H9 (cell line): ENCODE results near the gene CCSER1. TPM values are rescaled to one million over a fixed set of nuclear protein-coding genes. Genes with fewer than 3 reads are reported as not detected.

Source experiments
- DNase-seq: peaks from one replicate; pipeline ENCODE4 v3.0.0-alpha.2; 2017
- H2AFZ ChIP-seq: one replicate; pipeline ENCODE4 v1.6.1; 2013; ENCODE audit warnings: mild to moderate bottlenecking, low read length, control low read depth, moderate library complexity
- H2AK5ac ChIP-seq: 2 replicates; pipeline ENCODE4 v1.6.1; 2013; ENCODE audit warnings: low read length, control low read depth, mixed read lengths; ENCODE audit not compliant: insufficient read length
- H2BK120ac ChIP-seq: one replicate; pipeline ENCODE4 v1.6.1; 2013; ENCODE audit warnings: low read depth, mild to moderate bottlenecking, low read length, control low read depth, inconsistent platforms; ENCODE audit not compliant: poor library complexity, severe bottlenecking
- H2BK12ac ChIP-seq: 2 replicates; pipeline ENCODE4 v1.6.1; 2013; ENCODE audit warnings: low read length, control low read depth, mixed read lengths, low read depth; ENCODE audit not compliant: insufficient read length
- H2BK15ac ChIP-seq: 2 replicates; pipeline ENCODE4 v1.6.1; 2013; ENCODE audit warnings: low read depth, low read length, control low read depth
- H2BK20ac ChIP-seq: one replicate; pipeline ENCODE4 v1.6.1; 2013; ENCODE audit warnings: low read depth, mild to moderate bottlenecking, low read length, control low read depth, inconsistent platforms; ENCODE audit not compliant: poor library complexity, severe bottlenecking
- H2BK5ac ChIP-seq: 2 replicates; pipeline ENCODE4 v1.6.1; 2013; ENCODE audit warnings: low read length, control low read depth, mixed read lengths; ENCODE audit not compliant: insufficient read length
- H3K14ac ChIP-seq: 2 replicates; pipeline ENCODE4 v1.6.1; 2013; ENCODE audit warnings: low read length, control low read depth; ENCODE audit not compliant: insufficient read depth
- H3K18ac ChIP-seq: 2 replicates; pipeline ENCODE4 v1.6.1; 2013; ENCODE audit warnings: low read depth, mild to moderate bottlenecking, mixed read lengths, low read length, control low read depth; ENCODE audit not compliant: insufficient read length
- H3K23ac ChIP-seq: 2 replicates; pipeline ENCODE4 v1.6.1; 2013; ENCODE audit warnings: low read length, control low read depth, mixed read lengths, low read depth; ENCODE audit not compliant: insufficient read length
- H3K23me2 ChIP-seq: 2 replicates; pipeline ENCODE4 v1.6.1; 2013; ENCODE audit warnings: low read depth, mild to moderate bottlenecking, mixed read lengths, low read length, control low read depth; ENCODE audit not compliant: insufficient read length, poor library complexity, severe bottlenecking
- H3K27ac ChIP-seq: 2 replicates; pipeline ENCODE4 v1.5.1; 2013; ENCODE audit warnings: low read length, control low read depth, mixed read lengths, low read depth; ENCODE audit not compliant: insufficient read length
- H3K27me3 ChIP-seq: 2 replicates; pipeline ENCODE4 v1.6.1; 2013; ENCODE audit warnings: low read length, control low read depth, inconsistent platforms; ENCODE audit not compliant: insufficient read depth
- H3K4ac ChIP-seq: 2 replicates; pipeline ENCODE4 v1.6.1; 2013; ENCODE audit warnings: low read depth, mild to moderate bottlenecking, control low read depth, inconsistent platforms, low read length, moderate library complexity
- H3K4me1 ChIP-seq: 2 replicates; pipeline ENCODE4 v1.6.1; 2013; ENCODE audit warnings: low read length, control low read depth, inconsistent platforms; ENCODE audit not compliant: insufficient read depth
- H3K4me2 ChIP-seq: 2 replicates; pipeline ENCODE4 v1.6.1; 2013; ENCODE audit warnings: low read length, control low read depth, mixed read lengths; ENCODE audit not compliant: insufficient read length, insufficient read depth
- H3K56ac ChIP-seq: 2 replicates; pipeline ENCODE4 v1.6.1; 2013; ENCODE audit warnings: low read depth, mild to moderate bottlenecking, mixed read lengths, low read length, control low read depth; ENCODE audit not compliant: insufficient read length
- H3K79me1 ChIP-seq: 2 replicates; pipeline ENCODE4 v1.6.1; 2013; ENCODE audit warnings: low read depth, mild to moderate bottlenecking, moderate library complexity, low read length, control low read depth, inconsistent platforms; ENCODE audit not compliant: insufficient read depth, poor library complexity, severe bottlenecking
- H3K79me2 ChIP-seq: 2 replicates; pipeline ENCODE4 v1.6.1; 2013; ENCODE audit warnings: low read length, control low read depth, inconsistent platforms; ENCODE audit not compliant: insufficient read depth
- H3K9ac ChIP-seq: 2 replicates; pipeline ENCODE4 v1.6.1; 2013; ENCODE audit warnings: low read length, control low read depth, mixed read lengths; ENCODE audit not compliant: insufficient read length; ENCODE audit errors: extremely low read depth
- H3K9me3 ChIP-seq: one replicate; pipeline ENCODE4 v1.6.1; 2013; ENCODE audit warnings: low read depth, low read length, inconsistent platforms; ENCODE audit not compliant: control insufficient read depth
- H3T11ph ChIP-seq: one replicate; pipeline ENCODE4 v1.6.1; 2013; ENCODE audit warnings: mild to moderate bottlenecking, low read length, control low read depth, inconsistent platforms
- H4K20me1 ChIP-seq: one replicate; pipeline ENCODE4 v1.6.1; 2013; ENCODE audit not compliant: control insufficient read depth, insufficient read length, insufficient read depth
- H4K5ac ChIP-seq: 2 replicates; pipeline ENCODE4 v1.6.1; 2013; ENCODE audit warnings: low read depth, mild to moderate bottlenecking, mixed read lengths, low read length, control low read depth; ENCODE audit not compliant: insufficient read length
- H4K8ac ChIP-seq: replicated peaks from 2 replicates; pipeline ENCODE4 v1.6.1; 2013; ENCODE audit warnings: low read length, control low read depth, mixed read lengths, low read depth; ENCODE audit not compliant: insufficient read length
- H4K91ac ChIP-seq: 2 replicates; pipeline ENCODE4 v1.6.1; 2013; ENCODE audit warnings: low read depth, mild to moderate bottlenecking, moderate library complexity, mixed read lengths, low read length, control low read depth; ENCODE audit not compliant: insufficient read length
- H3K27ac Mint-ChIP-seq, 3 experiments: 2 replicates in 2 of 3; 3 replicates in 1 of 3; pipeline ENCODE4 v1.8.0; 2020 to 2021; ENCODE audit warnings: mixed read lengths in 3 of 3, mild to moderate bottlenecking in 1 of 3, moderate library complexity in 1 of 3
- H3K27me3 Mint-ChIP-seq: 2 replicates; pipeline ENCODE4 v1.8.0; 2021; ENCODE audit warnings: low read depth, mild to moderate bottlenecking, moderate library complexity, mixed read lengths
- H3K36me3 Mint-ChIP-seq, 3 experiments: 2 replicates in 2 of 3; 3 replicates in 1 of 3; pipeline ENCODE4 v1.8.0; 2020 to 2021; ENCODE audit warnings: low read depth in 3 of 3, mixed read lengths in 3 of 3; ENCODE audit not compliant: insufficient read depth in 1 of 3
- H3K4me1 Mint-ChIP-seq, 2 experiments: 2 replicates each; pipeline ENCODE4 v1.8.0; 2020; ENCODE audit warnings: mixed read lengths in 2 of 2
- H3K4me3 Mint-ChIP-seq, 2 experiments: 2 replicates in 1 of 2; 3 replicates in 1 of 2; pipeline ENCODE4 v1.8.0; 2020 to 2021; ENCODE audit warnings: mild to moderate bottlenecking in 2 of 2, mixed read lengths in 2 of 2, moderate library complexity in 1 of 2
- H3K9me3 Mint-ChIP-seq, 2 experiments: 2 replicates in 1 of 2; 3 replicates in 1 of 2; pipeline ENCODE4 v1.8.0; 2020; ENCODE audit warnings: mild to moderate bottlenecking in 2 of 2, mixed read lengths in 2 of 2, moderate library complexity in 1 of 2
- CTCF ChIP-seq: fragments of 200-600 bp; sonication (generic); conservative IDR thresholded peaks from 3 replicates; pipeline ENCODE4 v1.8.0; 2021; ENCODE audit warnings: antibody characterized with exemption, mild to moderate bottlenecking
- WGBS: extraction: QIAGEN DNeasy Blood & Tissue Kit; methylation state at CpG from one replicate; pipeline ENCODE4 v1.1.7; 2013; ENCODE audit warnings: missing lambda C conversion rate, low lambda C conversion rate, mixed read lengths; ENCODE audit not compliant: insufficient read length; ENCODE audit errors: extremely low coverage; 5-methylcytosine and 5-hydroxymethylcytosine counted together
- total RNA-seq: library from RNA; stranded (reverse); gene quantifications from 2 replicates; pipeline ENCODE4 v1.2.1, GENCODE V29; 2021

The CCSER1 gene
- total RNA-seq, 1 experiment from 2014 or later = 0.37 TPM

- Histone ChIP-seq H2BK5ac (no peak overlapping the region), H4K5ac (no peak overlapping the region), H3K27ac (no peak overlapping the region), H2AFZ (no peak overlapping the region), H3K23ac (no peak overlapping the region), H3K4me1 (no peaks in the 10 kb centered on the region; the same call in 1 of the 2 replicates), H4K91ac (no peak overlapping the region), H2BK15ac (no peak overlapping the region), H4K20me1 (no peaks in the 10 kb centered on the region), H2AK5ac (no peak overlapping the region), H2BK120ac (no peak overlapping the region), H3K27me3 (no peaks in the 10 kb centered on the region), H3K4ac (no peak overlapping the region), H3T11ph (no peak overlapping the region), H3K79me2 (no peaks in the 10 kb centered on the region), H3K14ac (no peak overlapping the region), H2BK20ac (no peak overlapping the region), H2BK12ac (no peak overlapping the region), H3K9ac (no peak overlapping the region), H4K8ac (no peak overlapping the region), H3K9me3 (no peaks in the 10 kb centered on the region), H3K56ac (no peak overlapping the region), H3K79me1 (no peaks in the 10 kb centered on the region), H3K4me2 (no peak overlapping the region), H3K18ac (no peak overlapping the region), H3K23me2 (no peaks in the 10 kb centered on the region)
- WGBS = no CpG with 5 or more reads among the region's 2 CpGs
- Mint-ChIP-seq H3K27me3 (no peaks in the 10 kb centered on the region), H3K4me1 (peaks cover 0 to 11% of the 10 kb centered on the region in 2 experiments; a peak in 2 of 4 replicates), H3K27ac (no peak overlapping the region), H3K36me3 (no peaks in the 10 kb centered on the region), H3K9me3 (no peaks in the 10 kb centered on the region), H3K4me3 (no peak overlapping the region)
- TF ChIP-seq CTCF = no peak
- no peak for DNase-seq
Measured at GRCh38 chr4:90080116-90080515, 47.1 kb upstream of the CCSER1 start.
